Fibroblast of skin of right biceps (primary cell): ENCODE results near the gene POSTN.
A peak's percentile ranks its signal among the peaks of the same experiment; 100 is the strongest.

Experiments used
- DNase-seq: peaks from one replicate; pipeline ENCODE4 v3.0.0-alpha.2; 2013

POSTN gene

GRCh38 chr13:37596805-37597204 lies 1.8 kb downstream of the POSTN start:
- no peak for DNase-seq

GRCh38 chr13:37595162-37595561 lies 3.4 kb downstream of the POSTN start:
- peak; percentile 57 for DNase-seq

- no peak for DNase-seq
These were observed 4.0 kb downstream of the POSTN start for GRCh38 chr13:37594550-37594949.

GRCh38 chr13:37589381-37589780 lies 9.2 kb downstream of the POSTN start:
- DNase-seq, result peak; percentile 51

GRCh38 chr13:37587236-37587635 lies 11.3 kb downstream of the POSTN start:
- no peak for DNase-seq

- no peak for DNase-seq
These were observed 12.4 kb downstream of the POSTN start for GRCh38 chr13:37586164-37586563.

- no peak for DNase-seq
These were observed 13.0 kb downstream of the POSTN start for GRCh38 chr13:37585541-37585940.

GRCh38 chr13:37576601-37577000 lies 22.0 kb downstream of the POSTN start:
- DNase-seq, result no peak

- DNase-seq, result no peak
These were observed 33.1 kb downstream of the POSTN start for GRCh38 chr13:37565425-37565824.

- DNase-seq, result peak; percentile 49
These were observed 37.5 kb downstream of the POSTN start for GRCh38 chr13:37561031-37561430.

- DNase-seq, result peak; percentile 38
These were observed 38.0 kb downstream of the POSTN start for GRCh38 chr13:37560526-37560925.

- DNase-seq, result peak; percentile 64
These were observed 39.8 kb downstream of the POSTN start for GRCh38 chr13:37558766-37559165.

- no peak for DNase-seq
These were observed 52.5 kb downstream of the POSTN start for GRCh38 chr13:37546087-37546486.

- peak; percentile 28 for DNase-seq
These were observed 53.6 kb downstream of the POSTN start for GRCh38 chr13:37544995-37545394.

- DNase-seq, result peak; percentile 73
These were observed 58.5 kb downstream of the POSTN start for GRCh38 chr13:37539976-37540605.

- no peak for DNase-seq
These were observed 59.4 kb downstream of the POSTN start for GRCh38 chr13:37539170-37539569.

- no peak for DNase-seq
These were observed 63.1 kb downstream of the POSTN start for GRCh38 chr13:37535501-37535900.

- DNase-seq, result peak; percentile 45
These were observed 63.9 kb downstream of the POSTN start for GRCh38 chr13:37534676-37535075.

- peak; percentile 96 for DNase-seq
These were observed 64.4 kb downstream of the POSTN start for GRCh38 chr13:37534181-37534580.

- DNase-seq, result peak; percentile 94
These were observed 67.5 kb downstream of the POSTN start for GRCh38 chr13:37531049-37531448.

GRCh38 chr13:37529751-37530385 lies 68.7 kb downstream of the POSTN start:
- DNase-seq, result no peak

- DNase-seq, result peak; percentile 90
These were observed 71.7 kb downstream of the POSTN start for GRCh38 chr13:37526710-37527473.

GRCh38 chr13:37515226-37515625 lies 83.3 kb downstream of the POSTN start:
- DNase-seq, result peak; percentile 22
